GM10847 (cell line): Measurements from ENCODE around the gene PPME1.

ENCODE experiments used
- POLR2A ChIP-seq: IDR thresholded peaks from 2 replicates; pipeline ENCODE4 v1.6.1; 2011; ENCODE audit not compliant: insufficient read length; ENCODE audit errors: extremely low read depth

The PPME1 gene

DNA sequence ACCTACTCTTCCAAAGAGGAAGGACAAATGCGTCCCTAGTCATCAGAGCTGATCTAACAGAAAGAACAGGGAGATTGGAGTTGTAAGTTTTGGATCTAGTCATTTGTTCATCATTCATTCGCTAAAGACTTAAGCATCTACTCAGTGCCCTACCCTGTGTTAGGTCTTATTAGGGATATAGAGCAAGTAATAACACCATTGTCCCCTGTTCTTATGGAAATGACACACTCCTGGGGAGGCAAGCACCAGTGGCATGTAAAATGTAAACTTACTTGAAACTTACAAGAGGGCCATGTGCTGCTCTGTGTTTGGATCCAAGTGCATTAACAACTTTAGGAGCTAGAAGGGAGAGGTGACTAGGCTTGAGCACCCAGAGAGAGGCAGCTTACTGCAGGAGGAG, 78.4 kb downstream of the PPME1 start:
- TF ChIP-seq POLR2A = no peak

- TF ChIP-seq POLR2A = no peak
Measured at GRCh38 chr11:74253361-74253760, 82.3 kb downstream of the PPME1 start.

DNA sequence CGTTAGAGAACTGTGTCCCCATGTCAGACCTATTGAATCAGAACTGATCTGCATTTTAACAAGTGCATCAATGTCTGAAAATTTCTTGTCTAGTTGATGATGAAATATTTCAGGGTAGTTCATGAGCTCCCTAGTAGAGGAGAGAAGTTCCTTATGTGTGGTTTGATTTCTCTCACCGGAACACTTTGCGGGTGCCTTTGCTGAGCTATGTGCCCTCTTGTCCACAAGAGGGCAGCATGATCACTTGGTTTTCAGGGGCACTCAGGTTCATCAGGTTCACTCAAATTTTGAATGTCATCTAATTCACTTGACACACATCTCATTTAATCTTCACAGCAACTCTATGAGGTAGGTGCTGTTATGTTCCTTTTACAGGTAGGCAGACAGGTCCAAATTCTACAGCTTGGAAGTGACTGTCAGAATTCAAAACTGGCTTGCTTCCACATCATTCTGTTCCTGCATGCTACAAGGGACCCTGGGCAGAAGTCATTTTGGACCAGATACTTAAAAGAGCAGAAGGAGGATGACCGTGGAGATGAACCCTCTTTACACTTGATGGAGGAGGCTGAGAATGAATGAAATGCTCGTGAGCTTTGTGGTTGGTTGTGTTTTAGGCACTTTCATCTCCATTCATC, 84.8 kb downstream of the PPME1 start:
- TF ChIP-seq POLR2A = no peak

DNA sequence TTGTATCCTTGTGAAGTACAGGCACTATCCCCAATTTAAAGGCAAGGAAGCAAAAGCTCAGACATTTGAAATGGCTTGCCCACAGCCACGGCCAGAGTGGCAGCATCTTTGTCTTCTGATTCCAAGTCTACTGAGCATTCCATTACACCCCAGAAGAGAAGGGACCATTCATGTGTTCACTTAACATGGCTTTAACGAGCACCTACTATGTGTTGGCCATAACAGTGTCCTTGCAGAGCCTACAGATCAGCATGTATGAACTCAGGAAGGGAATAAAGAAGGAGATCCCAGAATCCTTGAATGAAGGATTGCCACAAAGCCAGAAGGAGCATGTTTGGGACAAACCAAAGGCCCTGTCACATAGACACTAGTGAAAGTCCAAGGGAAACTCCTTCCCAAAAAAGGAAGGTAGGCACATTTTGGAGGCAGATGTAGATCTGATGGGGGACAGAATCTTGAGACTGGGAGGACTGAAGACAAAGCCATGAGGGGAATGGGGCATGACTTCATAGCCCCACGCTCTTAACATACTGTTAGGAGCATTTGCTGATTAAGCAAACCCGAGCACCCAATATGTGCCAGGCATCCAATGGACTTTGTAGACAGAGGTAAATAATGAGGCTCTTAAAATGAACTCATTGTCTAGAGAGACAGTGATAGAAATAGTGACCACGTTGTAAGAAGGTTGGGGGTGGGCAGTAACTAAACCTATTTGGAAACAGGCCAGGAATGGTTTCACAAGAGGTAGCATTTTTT, 85.5 kb downstream of the PPME1 start:
- TF ChIP-seq POLR2A = no peak

- TF ChIP-seq POLR2A = no peak
Measured at GRCh38 chr11:74257959-74258553, 87.0 kb downstream of the PPME1 start.

DNA sequence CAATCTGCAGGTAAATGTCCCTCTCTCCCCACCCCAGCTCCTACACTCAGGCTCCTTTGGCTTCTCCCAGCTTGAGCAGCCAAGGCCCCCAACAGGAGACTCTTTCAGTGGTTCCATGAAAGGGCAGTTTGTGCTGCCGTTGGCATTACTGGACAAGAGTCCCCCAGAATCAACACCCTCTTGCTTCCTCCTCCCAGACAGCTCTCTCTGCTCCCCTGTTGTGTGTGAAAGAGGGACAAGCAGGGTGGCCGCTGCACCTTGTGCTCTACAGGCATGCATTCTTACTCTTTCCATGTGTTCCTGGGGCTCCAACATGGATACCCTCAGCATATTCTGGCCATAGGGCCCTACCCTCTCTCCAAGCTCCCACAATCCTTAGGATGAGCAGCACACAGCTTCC, 91.6 kb downstream of the PPME1 start:
- no peak for TF ChIP-seq POLR2A

- TF ChIP-seq POLR2A = no peak
Measured at GRCh38 chr11:74265256-74265655, 94.2 kb downstream of the PPME1 start.

DNA sequence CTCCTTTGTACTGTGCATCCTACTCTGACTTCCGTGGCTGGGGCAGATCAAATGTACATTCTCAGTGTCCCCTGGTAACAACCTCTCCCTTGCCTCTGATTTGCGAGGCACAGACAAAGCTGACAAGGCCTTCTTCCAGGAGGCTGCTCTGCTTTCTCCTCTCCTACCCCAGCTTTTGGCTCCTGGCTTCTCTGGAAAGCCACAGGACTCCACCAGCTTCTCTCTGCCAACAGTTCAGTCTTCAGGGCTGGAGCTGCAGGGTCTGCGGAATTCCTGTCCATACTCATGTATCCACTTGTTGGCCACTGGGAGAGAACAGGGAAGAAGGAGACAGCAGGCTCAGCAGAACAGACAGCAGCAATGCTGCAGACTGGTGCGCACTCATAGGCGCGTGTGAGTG, 95.9 kb downstream of the PPME1 start:
- TF ChIP-seq POLR2A = no peak

DNA sequence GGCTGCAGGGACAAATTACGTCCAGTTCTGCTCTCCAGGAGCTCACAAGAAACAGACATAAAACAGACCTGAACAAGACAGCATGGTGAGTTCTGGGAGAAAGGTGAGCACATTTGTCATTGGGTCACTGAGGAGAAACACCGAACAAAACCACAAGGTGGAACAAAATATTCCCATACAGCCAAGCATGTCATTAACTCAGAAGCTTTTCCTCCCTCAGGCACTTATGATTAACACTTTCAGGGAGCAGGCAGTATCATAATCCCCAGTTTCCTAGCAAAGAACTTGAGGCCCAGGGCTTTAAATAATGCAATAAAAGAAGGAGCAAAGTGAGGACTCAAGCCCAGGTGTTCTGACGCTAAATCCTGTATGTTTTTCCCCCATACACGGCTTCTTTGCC, 97.4 kb downstream of the PPME1 start:
- no peak for TF ChIP-seq POLR2A

DNA sequence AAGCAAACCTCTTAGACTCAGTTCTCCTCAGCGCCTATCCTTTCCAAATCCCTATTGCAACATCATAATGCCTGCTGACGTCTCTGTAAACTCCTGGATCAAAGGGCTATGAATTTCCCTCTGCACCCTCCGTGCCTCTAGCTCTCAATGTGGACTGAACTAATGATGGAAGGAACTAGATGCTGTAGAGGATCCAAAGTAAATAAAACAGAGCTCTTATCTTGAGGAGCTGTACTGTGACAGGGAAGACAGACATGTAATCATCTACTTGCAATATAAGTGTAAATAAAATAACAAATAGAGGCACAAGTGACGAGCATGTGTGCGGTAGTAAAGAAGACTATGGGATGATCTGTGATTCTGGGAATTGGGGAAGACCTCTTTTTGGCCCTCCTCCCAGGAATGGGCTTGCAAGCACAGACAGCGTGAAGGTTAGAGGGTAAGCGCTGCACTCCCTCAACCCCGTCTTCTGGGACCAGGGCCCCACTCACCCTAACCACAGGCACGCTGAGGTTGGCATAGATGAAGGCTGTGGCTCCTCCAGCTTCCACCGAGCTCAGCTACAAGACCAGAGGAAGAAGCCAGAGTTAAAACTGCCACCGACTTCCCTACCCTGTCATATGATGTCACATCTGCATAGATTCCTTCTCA, 98.2 kb downstream of the PPME1 start:
- TF ChIP-seq POLR2A = no peak

DNA sequence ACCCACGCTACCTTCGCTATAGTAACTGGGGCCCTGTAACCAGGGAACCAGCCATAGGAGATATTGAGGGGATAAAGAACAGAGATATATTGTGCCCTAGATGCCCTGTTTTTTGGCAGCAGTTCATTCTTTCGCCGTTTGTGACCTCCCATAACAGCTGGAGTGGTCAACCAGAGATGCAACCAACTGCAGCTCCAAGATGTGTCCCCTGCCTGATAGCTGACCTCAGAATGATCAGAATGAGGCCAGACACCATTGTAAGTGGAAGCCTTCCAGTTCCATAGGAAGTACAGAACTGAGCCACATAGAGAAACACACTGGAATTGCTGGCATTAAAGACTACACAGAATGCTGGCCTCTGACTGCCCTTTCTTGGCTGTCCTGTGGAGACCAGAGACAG, 101.2 kb downstream of the PPME1 start:
- TF ChIP-seq POLR2A = no peak

DNA sequence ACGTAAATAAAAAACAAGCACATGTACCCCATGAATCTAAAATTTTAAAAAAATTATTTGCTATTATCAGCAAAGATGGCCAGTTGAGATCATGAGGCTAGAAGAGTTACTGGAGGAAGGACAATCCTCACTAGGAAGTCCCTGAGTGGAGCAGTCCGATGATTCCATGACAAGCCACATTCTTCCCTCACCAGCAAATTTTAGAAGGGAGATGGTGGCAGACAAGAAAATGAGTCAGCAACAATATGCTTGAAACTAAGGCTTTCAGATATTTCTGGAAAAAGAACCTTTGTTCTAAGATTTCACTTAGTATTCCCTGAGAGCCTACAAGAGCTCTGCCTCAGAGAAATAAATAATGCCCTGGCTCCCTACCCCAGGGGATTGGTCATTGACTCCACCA, 105.5 kb downstream of the PPME1 start:
- TF ChIP-seq POLR2A = no peak

DNA sequence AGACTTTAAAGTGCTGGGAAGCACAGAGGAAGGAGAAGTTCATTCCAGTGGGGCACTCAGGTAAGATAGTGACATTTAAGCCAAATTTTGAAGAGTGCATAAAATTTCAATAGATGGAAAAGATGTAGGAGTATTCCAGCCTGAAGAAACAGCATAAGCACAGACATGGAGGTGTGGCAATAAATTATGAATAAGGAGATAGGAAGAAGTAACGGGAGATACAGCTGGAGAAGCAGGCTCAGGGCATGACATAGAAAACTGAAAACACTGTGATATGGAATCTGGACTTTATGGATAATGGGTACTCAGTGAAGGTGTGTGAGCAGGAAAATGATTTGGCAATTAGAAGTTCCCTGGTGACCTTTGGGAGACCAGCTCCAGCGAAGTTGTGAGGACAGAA, 107.0 kb downstream of the PPME1 start:
- no peak for TF ChIP-seq POLR2A

GRCh38 chr11:74278721-74279161, 107.7 kb downstream of the PPME1 start:
- no peak for TF ChIP-seq POLR2A

- TF ChIP-seq POLR2A = no peak
Measured at GRCh38 chr11:74279256-74279655, 108.2 kb downstream of the PPME1 start.

DNA sequence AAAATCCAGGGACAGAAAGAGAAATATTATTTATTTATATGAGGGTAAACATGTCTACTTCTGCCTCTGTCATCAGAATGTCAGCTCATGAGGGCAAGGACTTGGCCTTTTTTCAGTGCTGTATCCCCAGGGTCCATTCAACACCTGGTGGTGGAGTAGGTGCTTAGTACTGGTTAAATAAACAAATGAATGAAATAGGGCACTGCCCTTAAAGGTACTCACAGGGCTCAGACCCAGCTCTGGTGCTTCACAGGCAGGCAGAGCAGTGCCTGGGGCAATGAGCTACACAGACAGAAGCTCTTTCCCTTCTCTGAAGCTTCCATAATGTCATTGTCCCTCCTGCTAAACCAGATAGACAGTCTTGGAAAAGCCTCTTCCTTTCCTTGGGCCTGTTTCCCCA, 109.4 kb downstream of the PPME1 start:
- TF ChIP-seq POLR2A = no peak
